HUDEP-2 (cell line): Measurements from ENCODE around the gene CFAP100.

ENCODE experiments used
- DNase-seq, 76 experiments: peaks; one replicate each; lab custom pipeline; 2025; ENCODE audit not compliant: unreplicated experiment in 76 of 76; lab: John Stamatoyannopoulos, UW

The CFAP100 gene

GRCh38 chr3:126439346-126439967 is 44.7 kb downstream of the CFAP100 start:
- DNase-seq = no peak

DNA sequence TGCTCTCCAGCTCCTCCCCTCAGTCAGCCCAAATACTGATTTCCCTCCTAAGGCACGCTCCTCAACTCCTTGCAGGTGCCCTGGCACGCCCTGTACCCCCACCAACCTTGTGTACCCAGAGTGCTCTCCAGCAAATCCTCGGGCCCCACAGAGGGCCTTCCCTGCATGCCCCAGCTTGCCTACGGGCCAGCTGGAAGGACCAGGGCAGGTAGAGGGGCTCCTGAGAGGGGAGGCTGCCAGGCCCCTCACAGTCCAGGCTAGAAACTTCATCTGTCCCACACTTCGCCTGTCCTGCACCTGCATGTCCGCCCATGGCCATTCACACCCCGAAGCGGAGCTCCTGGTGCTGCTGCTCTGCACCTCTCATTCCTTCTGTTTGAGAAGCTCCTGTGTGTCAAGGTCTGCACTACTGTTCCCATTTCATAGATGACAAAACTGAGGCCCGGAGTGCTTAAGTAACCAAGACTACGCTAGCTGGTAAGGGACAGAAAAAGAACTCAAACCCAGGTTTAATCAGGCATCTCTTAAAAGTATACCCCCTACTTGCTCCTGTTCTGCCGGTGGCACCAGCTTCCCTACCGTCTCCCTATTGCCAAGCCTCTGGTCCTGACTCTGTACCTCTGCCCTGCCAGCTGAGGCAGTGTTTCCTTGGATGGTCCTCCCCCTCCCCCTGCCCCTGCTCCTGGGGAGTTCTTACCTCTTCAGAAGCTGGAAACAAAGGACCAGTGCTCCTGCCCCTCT is 45.4 kb downstream of the CFAP100 start:
- no peak for DNase-seq

DNA sequence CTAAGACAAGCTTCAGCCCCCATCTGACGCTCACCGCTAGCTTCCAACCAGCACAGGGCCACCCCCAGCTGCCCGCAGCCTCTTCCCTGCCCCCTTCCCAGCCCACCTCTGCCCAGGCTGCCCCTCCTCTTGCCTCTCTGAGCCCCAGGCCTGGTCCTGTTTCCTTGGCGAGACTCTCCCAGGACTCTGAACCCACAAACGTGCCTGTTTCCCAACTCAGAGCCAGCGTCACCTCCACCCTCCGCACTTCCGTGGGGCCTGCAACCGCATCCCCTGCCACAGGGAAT is 45.9 kb downstream of the CFAP100 start:
- DNase-seq = no peak

GRCh38 chr3:126441256-126441880 is 46.7 kb downstream of the CFAP100 start:
- DNase-seq = no peak

GRCh38 chr3:126442094-126442855 is 47.6 kb downstream of the CFAP100 start:
- DNase-seq = no peak

DNA sequence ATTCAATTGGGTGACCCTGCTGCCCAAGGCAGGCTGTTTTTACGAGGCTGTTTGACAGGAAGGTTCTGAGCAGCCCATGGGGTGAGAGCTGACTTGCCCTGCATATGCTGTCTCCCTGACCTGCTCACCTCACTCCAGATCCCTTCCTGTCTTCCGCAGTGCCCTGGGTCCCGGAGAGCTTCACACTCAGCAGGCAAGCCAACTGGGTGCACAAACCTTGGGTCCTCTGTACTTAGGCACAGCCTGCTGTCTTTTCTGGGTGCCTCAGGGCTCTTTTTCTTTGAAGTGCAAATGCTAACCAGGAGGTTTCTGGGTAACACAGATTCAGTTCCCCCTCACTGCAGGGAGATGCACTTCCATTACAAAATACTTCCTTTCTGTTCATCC is 48.1 kb downstream of the CFAP100 start:
- DNase-seq = no peak

DNA sequence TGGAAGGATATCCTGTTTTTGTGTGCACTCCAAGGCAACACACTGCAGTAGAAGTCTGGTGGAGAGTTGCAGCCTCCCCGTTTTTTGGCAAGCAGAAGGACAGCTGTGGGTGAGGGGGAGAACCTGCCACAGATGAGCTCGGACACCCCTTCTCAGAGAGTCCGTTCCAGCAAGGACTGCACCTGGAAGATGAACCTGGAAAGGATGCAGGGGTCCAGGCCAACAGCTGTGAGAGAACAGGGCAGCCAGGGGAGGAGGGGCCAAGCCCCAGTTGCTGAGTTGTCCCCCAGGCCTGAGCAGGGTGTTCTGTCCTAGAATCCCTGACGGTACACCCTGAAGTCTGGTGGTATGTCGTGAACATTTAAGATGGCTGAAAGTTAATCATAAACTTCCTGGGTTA is 50.8 kb downstream of the CFAP100 start:
- DNase-seq = no peak

- DNase-seq = no peak
Measured at GRCh38 chr3:126446301-126446700, 51.6 kb downstream of the CFAP100 start.

DNA sequence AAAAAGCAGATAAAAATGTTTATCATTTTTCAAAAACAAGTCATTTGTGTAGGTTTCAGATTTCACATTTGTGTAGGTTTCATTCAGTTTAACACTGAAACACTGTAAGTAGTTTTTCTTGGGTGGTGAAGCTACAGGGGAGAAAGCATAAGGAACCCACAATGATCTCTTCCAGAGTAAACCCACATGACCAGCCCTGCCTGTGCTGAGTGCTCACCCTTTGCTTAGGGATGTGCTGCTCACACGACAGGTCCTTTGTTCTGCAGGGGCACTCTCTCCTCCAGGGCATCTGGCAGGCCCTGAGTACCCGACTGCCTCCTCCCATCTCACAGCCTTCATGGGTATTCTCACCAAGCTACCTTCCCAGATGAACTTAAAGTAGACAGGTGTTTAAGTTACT is 52.1 kb downstream of the CFAP100 start:
- DNase-seq = no peak

GRCh38 chr3:126447456-126448106 is 52.9 kb downstream of the CFAP100 start:
- no peak for DNase-seq

DNA sequence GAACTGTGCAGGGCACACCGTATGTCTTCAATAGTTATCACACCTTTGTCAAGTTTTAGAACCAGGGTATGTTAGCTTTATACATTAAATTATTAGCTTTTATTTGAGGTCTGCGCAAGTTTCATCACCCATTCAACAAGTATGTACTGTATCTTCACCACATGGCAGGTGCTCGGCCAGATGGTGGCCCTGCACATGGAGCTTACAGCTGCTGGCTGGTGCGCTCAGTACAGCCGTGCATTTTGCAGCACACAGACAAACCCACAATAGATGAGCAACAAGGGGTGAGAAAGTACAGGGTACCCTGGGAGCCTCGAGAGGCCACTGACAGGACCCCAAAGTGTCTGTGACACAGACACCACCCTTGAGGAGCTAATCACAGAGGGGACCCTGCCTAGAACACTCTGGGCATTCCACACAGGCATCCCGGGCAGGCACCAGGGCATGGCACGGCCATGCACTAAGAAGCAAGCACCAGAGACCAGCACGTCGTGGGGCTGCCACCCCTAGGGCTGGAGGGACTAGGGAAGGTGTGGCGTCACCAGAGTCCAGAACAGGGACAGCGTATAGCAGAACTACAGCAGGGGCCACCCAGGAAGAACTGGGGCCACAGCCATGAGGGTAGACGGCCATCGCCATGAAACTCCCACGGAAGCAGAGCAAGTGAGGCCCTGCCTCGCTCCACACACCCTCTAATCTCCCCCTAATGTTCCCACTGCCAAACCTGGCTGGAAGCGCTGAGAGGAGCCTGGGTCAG is 53.6 kb downstream of the CFAP100 start:
- DNase-seq = no peak

- no peak for DNase-seq
Measured at GRCh38 chr3:126448893-126449180, 54.1 kb downstream of the CFAP100 start.

DNA sequence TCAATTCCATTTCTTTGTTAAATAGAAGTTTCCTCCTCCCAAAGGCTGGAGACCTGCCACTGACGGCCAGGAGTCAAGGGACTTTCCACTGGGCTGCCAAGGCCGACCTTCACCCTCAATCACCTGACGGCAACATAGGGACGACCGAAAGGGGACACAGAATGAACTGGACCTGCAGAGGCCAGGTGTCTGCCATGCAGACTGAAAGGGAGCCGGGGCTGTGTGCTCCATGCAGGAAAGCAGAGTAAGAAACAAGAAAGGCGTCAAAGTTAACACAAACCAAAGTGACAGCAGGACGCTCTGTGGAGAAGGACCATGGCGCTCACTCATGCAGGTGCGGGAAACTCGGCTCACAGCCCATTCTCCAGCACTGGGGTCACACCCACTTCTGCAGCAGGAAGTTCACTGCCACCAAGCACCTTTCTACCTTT is 54.9 kb downstream of the CFAP100 start:
- DNase-seq = no peak

GRCh38 chr3:126450219-126450618 is 55.5 kb downstream of the CFAP100 start:
- no peak for DNase-seq

DNA sequence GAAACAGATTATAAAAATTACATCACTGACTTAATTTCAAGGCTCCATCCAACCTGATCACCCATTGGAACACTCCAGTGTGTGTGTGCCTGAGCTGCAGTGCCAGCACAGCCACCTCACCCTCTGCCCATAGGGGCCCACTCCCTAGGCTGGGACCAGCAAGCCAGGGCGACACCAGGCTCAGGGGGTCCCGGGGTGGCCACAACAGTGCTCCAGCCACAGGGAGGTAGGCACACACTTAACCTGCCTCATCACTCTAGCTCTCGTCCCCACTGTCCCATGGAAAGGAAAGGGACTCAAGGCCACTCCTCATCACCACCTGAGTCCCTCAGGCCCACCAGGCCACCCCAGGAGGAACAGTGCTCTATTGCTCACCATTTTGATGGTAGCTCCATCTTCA is 56.0 kb downstream of the CFAP100 start:
- DNase-seq = no peak

- no peak for DNase-seq
Measured at GRCh38 chr3:126451511-126451910, 56.8 kb downstream of the CFAP100 start.

GRCh38 chr3:126452213-126452612 is 57.5 kb downstream of the CFAP100 start:
- no peak for DNase-seq

- DNase-seq = no peak
Measured at GRCh38 chr3:126454025-126454424, 59.3 kb downstream of the CFAP100 start.

GRCh38 chr3:126454437-126455198 is 59.9 kb downstream of the CFAP100 start:
- no peak for DNase-seq

- DNase-seq = no peak
Measured at GRCh38 chr3:126456211-126456610, 61.5 kb downstream of the CFAP100 start.
